NCI-H524 (cell line): Measurements from ENCODE around the gene CCDC169.
"Not testable (repeated sequence)": the region's sequence is repeated elsewhere in the genome, so short reads cannot be mapped to it uniquely, and the experiment has no call there.

Experiments used
- DNase-seq, 2 experiments: peaks; one replicate each; lab custom pipeline; 2025; lab: John Stamatoyannopoulos, UW

The CCDC169 gene

DNA sequence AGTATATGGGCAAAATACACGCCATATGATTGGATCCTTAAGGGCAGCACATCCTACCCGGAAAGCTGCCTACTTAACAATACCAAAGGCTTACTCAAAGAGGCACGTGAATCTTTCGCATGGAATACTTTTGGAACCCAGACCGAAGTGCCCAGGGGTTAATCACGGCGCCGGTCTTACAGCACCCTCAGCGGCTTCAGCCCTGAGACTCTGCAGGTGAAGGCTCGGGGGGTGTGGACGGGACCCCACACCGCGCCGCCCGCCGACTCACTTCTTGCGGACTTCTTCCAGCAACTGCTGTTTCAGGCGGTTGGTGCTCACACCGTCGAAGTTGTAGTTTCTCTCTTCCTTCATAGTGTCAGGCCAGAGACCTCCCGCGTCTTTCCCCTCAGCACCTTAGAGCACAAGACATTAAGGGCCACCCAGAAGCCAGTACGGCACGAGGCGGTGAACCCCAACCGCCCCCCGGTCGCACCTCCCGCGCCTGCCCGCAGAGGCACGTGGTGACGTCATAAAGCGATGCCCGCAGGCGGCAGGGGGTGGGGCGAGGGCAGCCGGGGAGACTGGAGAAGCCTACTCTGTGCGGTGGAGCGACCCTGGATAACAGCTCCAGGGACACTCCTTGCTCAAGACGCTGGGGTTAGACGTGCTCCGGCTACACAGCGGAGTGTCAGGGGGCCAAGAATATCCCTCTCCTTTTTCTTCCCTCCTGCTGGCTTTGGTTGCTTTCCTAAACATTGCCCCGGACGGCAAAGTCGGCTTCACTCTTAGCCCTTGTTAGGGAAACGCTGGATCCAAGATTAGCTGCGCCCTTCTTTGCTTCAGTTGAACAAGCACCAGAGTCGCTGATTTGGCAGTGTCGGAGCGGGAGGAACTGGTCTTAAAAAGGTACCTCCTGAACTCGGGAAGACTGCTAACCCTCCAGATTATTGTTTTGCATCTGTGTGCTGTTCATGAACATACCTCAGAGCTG lies at the start of gene CCDC169:
Gene CCDC169, minus strand, starts transcription at position 449 of the 973 bp plus-strand sequence. Its CDS starts 95 bp downstream, at position 354.
- DNase-seq, result peak; percentile 61 to 65

DNA sequence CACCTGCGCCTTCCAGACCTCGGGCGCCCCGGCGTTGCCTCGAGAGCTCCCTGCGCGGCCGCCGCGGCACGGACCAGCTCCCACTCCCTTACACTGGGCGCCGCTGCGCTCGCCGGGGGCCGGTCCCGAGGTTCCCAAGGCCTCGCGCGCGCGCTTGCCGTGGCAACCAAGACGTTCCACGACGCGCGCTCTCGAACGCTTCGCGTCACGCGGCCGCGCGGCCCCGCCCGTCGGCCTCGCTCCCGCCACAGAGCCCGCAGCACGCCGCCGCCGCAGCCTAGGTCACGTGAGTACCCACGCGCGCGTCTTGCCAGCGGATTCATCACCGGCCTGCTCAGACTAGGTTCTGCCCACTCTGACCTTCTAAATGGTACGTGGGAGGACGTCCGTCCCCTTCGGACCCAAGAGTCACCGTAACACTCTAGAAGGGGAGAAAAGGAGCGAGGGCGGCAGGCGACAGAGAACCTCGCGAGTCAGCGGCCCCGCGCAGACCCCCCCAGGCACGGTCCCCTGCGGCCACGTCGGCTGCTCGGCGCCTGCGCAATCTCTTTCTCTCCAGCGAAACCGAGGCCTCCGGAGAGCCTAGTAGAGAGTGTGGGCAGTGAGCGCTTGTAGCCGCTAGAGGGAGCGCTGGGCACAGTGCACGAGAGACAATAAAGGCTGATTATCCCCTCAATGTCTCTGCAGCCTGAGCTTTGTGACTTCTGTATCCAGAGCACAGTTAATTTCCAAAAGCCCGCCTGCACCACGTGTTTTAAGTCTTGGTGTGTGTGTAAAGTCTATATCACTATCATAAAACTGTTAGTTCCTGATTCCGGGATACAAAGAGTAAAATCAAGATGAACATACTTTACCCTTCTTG lies 48.8 kb upstream of the CCDC169 start, which contains the start of gene SPART:
Gene SPART, minus strand, starts transcription at position 173 of the 862 bp plus-strand sequence. CDS start 10,564 bp downstream, outside the sequence.
- peak; percentile 81 to 91 for DNase-seq

DNA sequence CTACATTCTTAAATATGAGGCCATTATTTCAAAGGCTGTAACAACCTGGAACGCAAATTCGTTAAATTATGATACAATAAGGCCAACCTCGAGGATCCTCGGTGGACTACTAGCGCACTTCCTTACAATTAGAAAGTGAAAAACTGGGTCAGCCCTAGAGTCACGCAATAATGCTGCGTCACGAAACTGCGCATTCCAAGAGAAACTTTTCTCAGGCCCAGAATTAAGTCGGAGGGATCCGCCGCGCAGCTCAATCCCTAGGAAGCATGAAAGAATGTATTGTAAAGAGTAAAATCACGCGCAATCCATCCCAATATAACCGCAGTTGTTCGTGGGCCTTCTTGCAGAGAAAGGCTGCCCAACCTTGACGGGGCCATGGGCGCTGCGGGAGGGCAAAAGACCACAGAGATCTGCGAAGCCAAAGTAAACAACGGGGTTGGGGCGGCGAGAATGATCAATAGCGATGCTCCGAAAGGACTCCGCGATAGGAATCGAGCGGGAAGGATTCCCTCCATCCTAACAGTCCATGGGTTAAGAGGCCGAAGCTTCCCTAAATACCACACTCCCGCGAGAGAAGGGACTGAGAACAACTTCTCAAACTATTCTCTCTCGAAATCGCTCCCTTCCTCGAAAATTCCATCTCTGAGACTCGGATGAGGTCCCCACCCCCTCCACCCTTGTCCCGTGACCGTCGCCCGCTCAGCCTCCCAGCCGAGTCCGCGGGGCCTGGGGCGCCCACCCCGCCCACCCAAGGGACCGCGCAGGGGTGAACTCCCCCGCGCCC lies 48.0 kb upstream of the CCDC169 start:
- peak; percentile 15 to 52 for DNase-seq

DNA sequence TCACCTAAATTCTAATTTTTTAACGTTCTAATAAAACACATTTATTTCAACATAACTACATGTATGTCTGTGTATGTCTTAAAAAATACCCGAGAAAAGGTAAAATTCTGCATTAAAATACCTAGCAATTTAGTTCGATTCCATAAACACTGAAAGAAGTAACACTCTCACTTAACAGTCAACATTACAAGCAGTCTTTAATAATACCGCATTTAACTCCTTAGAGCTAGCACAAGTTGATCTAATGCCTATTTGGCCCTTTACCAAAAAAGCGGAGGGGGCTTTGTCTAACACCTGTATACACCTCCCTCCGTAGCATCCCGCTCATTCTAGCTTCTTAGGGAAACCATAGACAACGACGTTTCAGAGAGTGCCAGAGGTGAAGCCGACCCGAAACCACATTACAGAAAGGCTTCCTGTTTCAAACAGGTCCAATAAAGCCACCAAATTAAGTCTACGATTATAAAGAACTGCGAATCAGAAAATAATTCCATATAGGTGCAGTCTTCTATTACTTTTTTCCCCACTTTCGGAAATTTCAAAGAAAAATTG lies 47.3 kb upstream of the CCDC169 start:
- peak in 1 of 2 experiments; percentile 52 for DNase-seq

DNA sequence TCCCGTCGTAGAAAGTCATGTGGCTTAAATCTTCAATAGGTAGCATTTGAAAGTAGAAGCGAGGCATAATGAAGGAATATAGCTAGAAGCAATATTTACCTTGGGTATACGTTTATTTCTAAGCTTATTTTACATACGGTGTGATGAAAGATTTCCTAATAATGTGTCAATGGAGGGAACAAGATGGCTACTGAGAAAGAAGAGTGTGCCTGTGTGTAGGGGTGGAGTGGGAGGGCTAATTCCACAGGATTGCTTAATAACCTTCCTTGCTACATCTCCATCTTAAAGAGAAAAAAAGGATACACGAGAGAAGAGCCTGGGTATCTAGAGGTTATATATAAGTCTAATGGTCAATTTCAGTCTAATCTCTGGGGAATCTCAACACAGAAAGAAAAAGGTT lies 46.6 kb upstream of the CCDC169 start:
- no peak for DNase-seq

DNA sequence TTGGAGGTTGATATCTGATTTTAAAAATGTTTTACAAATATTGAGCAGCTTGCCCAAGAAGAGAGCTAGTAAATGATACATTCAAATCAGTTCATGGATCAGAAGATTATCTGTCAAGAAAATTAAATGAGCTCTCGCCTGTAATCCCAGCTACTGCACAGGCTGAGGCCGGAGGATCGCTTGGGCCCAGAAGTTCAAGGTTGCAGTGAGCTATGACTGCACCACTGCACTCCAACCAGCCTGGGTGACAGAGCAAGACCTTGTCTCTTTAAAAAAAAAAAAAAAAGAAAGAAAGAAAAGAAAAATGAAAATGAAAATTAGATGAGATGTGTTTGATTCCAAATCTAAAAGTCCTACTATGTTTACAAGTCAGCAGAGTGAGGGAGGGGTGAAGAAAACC lies 46.2 kb upstream of the CCDC169 start:
- no peak for DNase-seq

DNA sequence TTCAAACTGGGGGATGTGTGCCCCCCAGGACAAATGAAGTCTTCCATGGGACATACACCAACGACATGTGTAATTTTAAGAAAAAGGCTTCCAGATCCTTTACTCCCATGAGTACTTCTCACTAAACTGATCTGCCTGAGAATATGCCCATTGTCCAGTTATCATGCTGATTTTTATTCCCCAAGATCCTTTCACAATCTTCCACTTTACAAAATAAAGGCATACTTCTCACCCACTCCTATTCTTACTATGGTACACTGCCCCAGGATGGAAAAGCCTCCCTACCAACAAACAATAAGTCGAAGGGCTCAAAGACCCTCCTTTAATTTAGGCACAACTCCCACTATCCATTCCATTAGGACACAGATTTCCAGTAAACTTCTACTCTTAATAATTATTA lies 45.1 kb upstream of the CCDC169 start:
- DNase-seq, result no peak

DNA sequence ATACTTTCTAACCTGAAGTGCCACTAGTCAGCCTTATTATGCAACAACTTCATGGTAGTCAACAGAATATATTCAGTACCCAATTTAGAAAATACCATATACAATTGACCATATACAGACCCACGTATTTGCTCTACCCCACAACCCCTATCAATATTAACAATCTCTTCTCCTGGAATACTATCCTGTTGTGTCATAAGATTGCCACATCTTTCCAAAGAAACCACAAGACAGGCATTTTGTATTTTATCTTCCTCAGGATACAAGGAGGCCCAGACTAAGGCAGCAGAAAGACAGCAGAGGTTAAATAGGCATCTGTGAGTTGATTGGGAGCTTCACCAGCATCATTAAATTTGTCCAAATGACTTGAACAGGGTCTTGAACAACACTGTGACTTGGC lies 44.1 kb upstream of the CCDC169 start:
- DNase-seq, result no peak

DNA sequence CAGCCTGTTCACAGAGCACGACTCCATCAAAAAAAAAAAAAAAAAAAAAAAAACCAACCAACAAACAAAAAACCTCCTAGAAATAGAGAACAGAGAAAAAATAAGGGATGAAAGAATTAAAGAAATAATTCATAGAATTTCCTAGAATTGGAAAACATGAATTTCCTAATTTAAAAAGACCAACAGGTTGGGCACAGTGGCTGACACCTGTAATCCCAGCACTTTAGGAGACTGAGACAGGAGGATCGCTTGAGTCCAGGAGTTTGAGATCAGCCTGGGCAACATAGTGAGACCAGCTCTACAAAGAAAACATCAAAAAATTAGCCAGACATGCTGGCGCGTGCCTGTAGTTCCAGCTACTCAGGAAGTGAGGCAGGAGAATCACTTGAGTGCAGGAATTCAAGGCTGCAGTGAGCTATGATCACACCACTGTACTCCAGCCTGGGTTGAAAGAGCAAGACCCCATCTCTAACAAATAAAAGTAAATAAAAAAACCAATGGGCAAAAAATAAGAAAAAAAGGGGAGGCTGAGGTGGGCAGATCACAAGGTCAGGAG lies 42.1 kb upstream of the CCDC169 start:
- no peak for DNase-seq

DNA sequence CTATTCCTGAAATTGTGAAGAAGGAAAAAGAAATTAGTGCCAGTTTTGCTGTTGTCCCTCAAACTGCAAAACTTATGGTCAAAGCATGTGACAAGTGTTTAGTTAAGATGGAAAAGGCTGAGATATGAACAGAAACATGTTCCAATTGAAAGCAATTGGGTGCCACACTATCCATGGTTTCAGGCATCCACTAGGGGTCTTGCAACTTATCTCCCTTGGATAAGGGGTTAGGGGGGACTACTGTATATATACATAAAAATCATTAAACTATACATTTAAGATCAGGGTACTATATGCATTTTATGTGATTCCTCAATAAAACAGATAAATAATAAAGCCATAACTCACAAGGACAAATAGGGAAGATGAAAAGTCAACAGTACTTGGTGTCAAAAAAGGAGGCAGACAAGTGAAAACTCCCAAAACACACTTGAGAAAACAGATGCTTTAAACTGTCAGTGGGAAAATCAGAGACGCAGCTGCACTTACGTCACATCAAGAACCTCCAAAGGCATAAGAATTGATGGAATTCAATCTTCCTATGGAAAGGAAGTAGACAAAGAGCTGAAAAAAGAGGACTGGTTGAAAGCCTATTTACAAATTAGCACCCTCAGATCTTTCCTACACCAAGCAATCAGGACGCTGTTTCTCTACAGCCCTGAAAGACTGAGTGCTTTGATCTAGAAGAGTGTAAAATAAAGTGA lies 40.5 kb upstream of the CCDC169 start:
- no peak for DNase-seq

DNA sequence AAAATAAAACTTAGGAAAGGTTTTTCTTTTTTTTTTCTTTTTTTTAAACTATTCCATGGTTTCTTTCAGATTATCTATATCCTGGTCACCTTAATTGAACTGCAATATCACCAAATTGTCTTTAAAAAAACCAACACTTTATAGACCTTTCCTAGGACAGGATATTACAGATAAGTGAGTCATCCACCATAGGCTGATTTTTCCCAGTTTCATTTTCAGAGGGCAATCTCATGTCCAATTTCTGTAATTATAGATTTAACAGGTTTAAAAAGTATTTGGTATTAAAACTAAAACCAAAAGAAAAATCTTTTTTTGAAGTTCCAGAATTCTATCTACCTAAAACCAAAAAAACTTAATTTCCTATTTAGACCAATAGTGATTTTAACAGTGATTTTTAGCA lies 35.4 kb upstream of the CCDC169 start:
- DNase-seq, result no peak

DNA sequence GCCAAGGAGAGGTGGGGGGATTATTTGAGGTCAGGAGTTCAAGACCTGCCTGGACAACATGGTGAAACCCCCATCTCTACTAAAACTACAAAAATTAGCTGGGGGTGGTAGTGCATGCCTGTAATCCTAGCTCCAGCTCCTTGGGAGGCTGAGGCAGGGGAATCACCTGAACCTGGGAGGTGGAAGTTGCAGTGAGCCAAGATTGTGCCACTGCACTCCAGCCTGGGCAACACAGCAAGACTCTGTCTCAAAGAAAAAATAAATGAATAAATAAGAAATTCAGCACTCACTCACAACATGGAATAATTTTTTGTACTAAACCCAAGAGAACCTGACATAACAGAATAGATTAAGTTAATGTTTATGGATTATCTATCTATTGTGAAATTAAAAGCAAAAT lies 34.6 kb upstream of the CCDC169 start:
- not testable (repeated sequence) for DNase-seq

DNA sequence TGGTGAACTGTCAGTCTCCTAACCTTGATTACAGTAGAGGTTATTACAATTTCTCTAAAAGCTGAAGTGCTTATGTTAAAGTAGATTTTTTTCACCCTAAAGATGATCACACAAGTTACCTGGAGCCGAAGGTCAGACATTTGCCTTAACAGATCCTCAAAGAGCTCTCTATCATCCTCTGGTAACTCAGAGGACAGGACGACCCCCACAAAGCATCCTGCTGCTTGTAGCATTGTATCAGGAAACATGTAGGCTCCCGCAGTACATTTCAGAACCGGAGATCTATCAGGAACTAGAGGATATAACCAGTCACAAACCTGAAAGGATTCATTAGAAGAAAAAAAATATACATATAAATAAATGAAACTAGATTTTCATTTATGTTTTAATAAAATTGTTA lies 33.7 kb upstream of the CCDC169 start:
- no peak for DNase-seq

DNA sequence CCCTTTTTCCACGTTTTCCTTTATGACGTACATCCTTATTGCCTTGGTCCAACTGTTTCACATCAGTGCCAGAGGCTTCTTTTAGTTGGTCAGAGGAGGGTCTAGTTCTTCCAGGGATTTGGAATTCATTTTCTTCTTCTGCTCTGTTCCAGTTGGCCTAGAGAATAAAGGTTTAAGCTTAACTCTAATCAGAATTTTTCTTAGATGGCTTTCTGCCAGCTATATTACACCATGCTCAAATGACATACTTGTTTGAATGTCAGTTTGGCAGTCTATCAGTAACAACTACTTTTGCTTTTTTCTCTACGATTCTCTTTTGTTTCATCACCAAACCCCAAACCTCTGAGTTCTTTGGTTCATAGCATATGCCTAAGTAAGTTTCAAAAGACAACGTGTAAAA lies 31.7 kb upstream of the CCDC169 start:
- DNase-seq, result no peak

DNA sequence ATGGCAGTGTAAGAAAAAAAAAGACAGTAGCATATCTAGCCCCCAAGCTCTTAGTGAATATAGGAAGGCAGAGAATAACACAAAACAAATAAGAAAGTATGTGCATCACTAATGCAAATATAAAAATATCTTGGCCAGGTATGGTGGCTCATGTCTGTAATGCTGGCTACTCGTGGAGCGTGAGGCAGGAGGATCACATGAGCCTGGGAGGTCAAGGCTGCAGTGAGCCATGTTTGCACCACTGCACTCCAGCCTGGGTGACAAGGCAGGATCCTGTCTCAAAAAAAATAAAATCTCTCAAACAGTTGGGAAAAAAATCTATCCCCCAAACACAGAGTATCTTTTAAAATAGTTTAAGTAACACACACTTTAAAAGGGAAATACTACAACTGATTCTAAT lies 31.2 kb upstream of the CCDC169 start:
- DNase-seq, result no peak

DNA sequence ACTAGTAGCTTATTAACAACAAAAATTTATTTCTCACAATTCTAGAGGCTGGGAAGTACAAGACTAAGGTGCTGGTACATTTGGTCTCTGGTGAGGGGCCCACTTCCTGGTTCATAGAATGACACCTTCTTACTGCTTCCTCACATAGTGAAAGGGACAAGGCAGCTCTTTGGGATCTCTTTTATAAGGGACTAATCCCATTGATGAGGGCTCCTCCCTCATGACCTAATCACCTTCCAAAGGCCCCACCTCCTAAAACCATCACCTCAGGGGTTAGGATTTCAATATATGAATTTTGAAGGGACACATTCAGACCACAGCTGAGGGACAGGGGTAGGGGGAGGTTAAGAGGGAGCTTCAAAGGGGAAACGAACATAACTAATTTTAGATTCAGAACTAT lies 28.3 kb upstream of the CCDC169 start:
- DNase-seq, result no peak

DNA sequence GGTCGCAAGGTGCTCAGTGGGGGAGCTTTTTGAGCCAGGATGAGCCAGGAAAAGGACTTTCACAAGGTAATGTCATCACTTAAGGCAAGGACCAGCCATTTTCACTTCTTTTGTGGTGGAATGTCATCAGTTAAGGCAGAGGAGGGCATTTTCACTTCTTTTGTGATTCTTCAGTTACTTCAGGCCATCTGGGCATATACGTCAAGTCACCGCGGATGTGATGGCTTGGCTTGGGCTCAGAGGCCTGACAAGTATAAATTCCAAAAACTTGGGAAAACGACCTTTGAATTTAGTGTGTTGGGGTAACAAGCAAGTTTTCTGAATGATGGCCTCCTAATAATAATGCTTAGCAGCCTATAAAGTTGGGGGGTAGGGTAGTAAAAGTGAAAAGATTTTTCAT lies 27.3 kb upstream of the CCDC169 start:
- not testable (repeated sequence) for DNase-seq

DNA sequence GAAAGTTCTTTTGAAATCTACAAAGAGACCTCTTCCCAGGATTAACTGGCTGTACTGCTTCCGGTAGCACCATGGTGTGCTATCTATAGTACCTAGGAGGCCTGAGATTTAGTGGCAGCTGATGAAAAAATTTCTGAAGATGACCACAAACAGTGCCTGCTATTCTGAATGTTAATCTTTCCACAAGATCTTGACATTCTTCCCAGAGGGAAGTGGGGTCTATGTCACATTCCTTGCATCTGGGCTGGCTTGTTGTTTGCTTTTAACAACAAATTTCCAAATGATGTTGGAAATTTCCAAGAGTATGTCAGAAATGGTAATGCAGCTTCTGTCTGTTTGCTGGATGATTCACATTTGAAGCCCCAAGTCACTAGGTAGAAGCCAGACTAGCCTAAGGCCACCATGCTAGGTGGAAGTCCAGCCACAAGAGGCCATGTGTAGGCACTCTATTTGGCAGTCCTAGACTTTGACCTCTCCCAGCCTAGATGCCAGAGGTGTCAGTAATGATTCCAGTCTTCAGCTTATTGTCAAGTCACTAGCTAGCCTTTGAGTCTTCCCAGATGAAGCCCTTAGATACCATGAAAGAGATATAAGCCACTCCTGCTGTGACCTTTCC lies 26.4 kb upstream of the CCDC169 start:
- no peak for DNase-seq

DNA sequence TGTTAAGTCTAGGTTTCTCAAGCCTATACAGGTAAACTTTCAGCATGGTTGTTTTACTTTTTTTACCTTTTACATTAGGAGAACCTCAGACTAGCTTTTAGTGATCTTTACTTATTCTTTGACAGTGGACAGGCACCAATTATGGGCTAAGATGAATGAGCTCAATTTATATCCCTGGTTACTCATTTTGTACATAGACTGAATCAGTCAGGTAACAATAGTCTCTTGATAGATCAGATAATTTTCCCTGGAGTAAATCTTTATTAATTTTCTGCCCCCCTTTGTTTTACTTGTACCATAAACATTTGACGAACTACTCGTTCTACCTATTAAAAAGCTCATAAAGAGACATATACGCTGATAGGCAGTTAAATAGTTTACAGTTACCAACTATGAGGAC lies 25.8 kb upstream of the CCDC169 start:
- DNase-seq, result no peak

DNA sequence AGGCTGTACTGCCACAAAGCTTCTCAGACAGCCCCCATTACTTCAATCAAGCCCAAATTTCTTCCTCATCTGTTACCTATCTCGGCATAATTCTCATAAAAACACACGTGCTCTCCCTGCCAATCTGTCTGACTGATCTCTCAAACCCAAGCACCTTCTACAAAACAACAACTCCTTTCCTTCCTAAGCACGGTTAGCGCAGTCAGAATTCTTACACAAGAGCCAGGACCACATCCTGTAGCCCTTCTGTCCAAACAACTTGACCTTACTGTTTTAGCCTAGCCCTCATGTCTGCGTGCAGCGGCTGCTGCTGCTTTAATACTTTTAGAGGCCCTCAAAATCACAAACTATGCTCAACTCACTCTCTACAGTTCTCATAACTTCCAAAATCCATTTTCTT lies 22.2 kb upstream of the CCDC169 start:
- not testable (repeated sequence) for DNase-seq
